ENCODE data around the gene UCHL5. TPM values are rescaled to one million over a fixed set of nuclear protein-coding genes. Genes with fewer than 3 reads are reported as not detected.

The UCHL5 gene
- total RNA-seq, 1 experiment from 2014 or later: 42.1 TPM

DNA sequence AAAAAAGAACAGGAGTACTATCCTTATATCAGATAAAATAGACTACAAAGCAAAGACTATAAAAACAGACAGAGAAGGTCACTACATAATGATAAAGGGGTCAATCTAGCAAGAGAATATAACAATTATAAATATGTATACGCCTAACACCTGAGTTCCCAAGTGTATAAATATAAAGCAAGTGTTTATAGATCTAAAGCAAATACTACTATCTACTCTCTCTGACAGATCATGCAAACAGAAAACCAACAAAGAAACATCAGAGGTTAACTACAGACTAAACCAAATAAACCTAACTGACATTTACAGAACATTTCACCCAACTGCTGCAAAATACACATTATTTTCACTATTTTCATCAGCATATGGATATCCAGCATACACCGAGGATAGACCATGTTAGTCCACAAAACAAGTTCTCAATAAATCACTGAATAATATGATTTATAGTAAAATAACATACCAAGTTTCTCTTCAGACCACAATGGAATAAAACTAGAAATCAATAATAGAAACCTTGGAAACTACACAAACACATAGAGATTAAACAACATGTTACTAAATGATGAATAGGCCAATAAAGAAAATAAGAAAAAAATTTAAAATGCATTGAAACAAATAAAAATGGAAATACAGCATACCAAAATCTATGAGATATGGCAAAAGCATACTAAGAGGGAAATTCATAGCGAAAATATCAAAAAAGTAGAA lies 22.7 kb downstream of the UCHL5 start:
- H3K27ac ChIP-seq (ENCODE audit: insufficient read length, low read depth, low read length): no peak overlapping the region
- H2BK5ac ChIP-seq (ENCODE audit: insufficient read length, low read length): no peak overlapping the region
- Mint-ChIP-seq H3K27me3 (ENCODE audit: low read depth) (no peaks in the 10 kb centered on the region), H3K36me3 (ENCODE audit: insufficient read depth in 1 of 3, low read depth in 3 of 3) (peaks cover 4 to 6% (median 5%) of the 10 kb centered on the region in 3 experiments; a peak in 5 of 7 replicates), H3K9me3 (no peaks in the 10 kb centered on the region), H3K27ac (0 out of 7 replicates have a peak overlapping the region, but pooled peaks of 1 of the 3 experiments have one; percentile 35), H3K4me3 (no peak overlapping the region), H3K4me1 (peaks cover 17 to 19% of the 10 kb centered on the region in 2 experiments)
- H2BK15ac ChIP-seq (ENCODE audit: low read depth, low read length): no peak overlapping the region
- H2AK5ac ChIP-seq (ENCODE audit: insufficient read length, low read length): no peak overlapping the region
- no peak overlapping the region for H4K5ac ChIP-seq (ENCODE audit: insufficient read length, low read depth, low read length)
- H3K23me2 ChIP-seq (ENCODE audit: insufficient read length, low read depth, low read length, poor library complexity, severe bottlenecking): no peaks in the 10 kb centered on the region
- no peak overlapping the region for H3K4me2 ChIP-seq (ENCODE audit: insufficient read depth, insufficient read length, low read length)
- no peak overlapping the region for H3K14ac ChIP-seq (ENCODE audit: insufficient read depth, low read length)
- TF ChIP-seq, protein P1, sequence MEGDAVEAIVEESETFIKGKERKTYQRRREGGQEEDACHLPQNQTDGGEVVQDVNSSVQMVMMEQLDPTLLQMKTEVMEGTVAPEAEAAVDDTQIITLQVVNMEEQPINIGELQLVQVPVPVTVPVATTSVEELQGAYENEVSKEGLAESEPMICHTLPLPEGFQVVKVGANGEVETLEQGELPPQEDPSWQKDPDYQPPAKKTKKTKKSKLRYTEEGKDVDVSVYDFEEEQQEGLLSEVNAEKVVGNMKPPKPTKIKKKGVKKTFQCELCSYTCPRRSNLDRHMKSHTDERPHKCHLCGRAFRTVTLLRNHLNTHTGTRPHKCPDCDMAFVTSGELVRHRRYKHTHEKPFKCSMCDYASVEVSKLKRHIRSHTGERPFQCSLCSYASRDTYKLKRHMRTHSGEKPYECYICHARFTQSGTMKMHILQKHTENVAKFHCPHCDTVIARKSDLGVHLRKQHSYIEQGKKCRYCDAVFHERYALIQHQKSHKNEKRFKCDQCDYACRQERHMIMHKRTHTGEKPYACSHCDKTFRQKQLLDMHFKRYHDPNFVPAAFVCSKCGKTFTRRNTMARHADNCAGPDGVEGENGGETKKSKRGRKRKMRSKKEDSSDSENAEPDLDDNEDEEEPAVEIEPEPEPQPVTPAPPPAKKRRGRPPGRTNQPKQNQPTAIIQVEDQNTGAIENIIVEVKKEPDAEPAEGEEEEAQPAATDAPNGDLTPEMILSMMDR (conservative IDR thresholded peaks at IDR 0.05): no peak
- WGBS (ENCODE audit: extremely low coverage, insufficient read length, low lambda C conversion rate): no CpG with 5 or more reads among the region's 3 CpGs
- H2BK12ac ChIP-seq (ENCODE audit: insufficient read length, low read depth, low read length): no peak overlapping the region
- H2AFZ ChIP-seq (ENCODE audit: low read length): no peak overlapping the region
- H3K79me2 ChIP-seq (ENCODE audit: insufficient read depth, low read length): no peaks in the 10 kb centered on the region; the same call in 1 of the 2 replicates
- H3T11ph ChIP-seq (ENCODE audit: low read length): no peak overlapping the region
- H3K79me1 ChIP-seq (ENCODE audit: insufficient read depth, low read depth, low read length, poor library complexity, severe bottlenecking): no peaks in the 10 kb centered on the region
- no peak overlapping the region for H4K8ac ChIP-seq (replicated peaks; ENCODE audit: insufficient read length, low read depth, low read length)
- no peaks in the 10 kb centered on the region for H4K20me1 ChIP-seq (ENCODE audit: control insufficient read depth, insufficient read depth, insufficient read length)
- H4K91ac ChIP-seq (ENCODE audit: insufficient read length, low read depth, low read length): no peak overlapping the region
- no peak overlapping the region for H3K23ac ChIP-seq (ENCODE audit: insufficient read length, low read depth, low read length)
- H3K56ac ChIP-seq (ENCODE audit: insufficient read length, low read depth, low read length): no peak overlapping the region
- H3K18ac ChIP-seq (ENCODE audit: insufficient read length, low read depth, low read length): no peak overlapping the region
- H2BK20ac ChIP-seq (ENCODE audit: low read depth, low read length, poor library complexity, severe bottlenecking): no peak overlapping the region
- H3K9ac ChIP-seq (ENCODE audit: extremely low read depth, insufficient read length, low read length): no peak overlapping the region
- no peaks in the 10 kb centered on the region for H3K27me3 ChIP-seq (ENCODE audit: insufficient read depth, low read length)
- no peaks in the 10 kb centered on the region for H3K9me3 ChIP-seq (ENCODE audit: control insufficient read depth, low read depth, low read length)
- H2BK120ac ChIP-seq (ENCODE audit: low read depth, low read length, poor library complexity, severe bottlenecking): no peak overlapping the region
- no peaks in the 10 kb centered on the region for H3K4me1 ChIP-seq (ENCODE audit: insufficient read depth, low read length)
- DNase-seq: no peak
- no peak overlapping the region for H3K4ac ChIP-seq (ENCODE audit: low read depth, low read length)

All from H9 (cell line).